Subcutaneous abdominal adipose tissue (tissue), 5 donors: ENCODE measurements around the gene MRPL9.
"Not testable (repeated sequence)": the region's sequence is repeated elsewhere in the genome, so short reads cannot be mapped to it uniquely, and the experiment has no call there.

Source experiments
- H3K27ac ChIP-seq: one replicate; pipeline ENCODE4 v1.7.0; 2013; ENCODE audit warnings: low read depth, mild to moderate bottlenecking, inconsistent platforms, low read length, moderate library complexity
- H3K27me3 ChIP-seq, 5 donors: one replicate each; pipeline ENCODE4 v1.7.0; 2013; ENCODE audit warnings: low read length in 5 of 5, inconsistent platforms in 1 of 5; ENCODE audit not compliant: control insufficient read depth in 5 of 5, insufficient read depth in 4 of 5
- H3K36me3 ChIP-seq, 5 donors: one replicate each; pipeline ENCODE4 v1.7.0; 2013; ENCODE audit warnings: low read length in 5 of 5; ENCODE audit not compliant: control insufficient read depth in 5 of 5, insufficient read depth in 5 of 5
- H3K4me1 ChIP-seq, 5 donors: one replicate each; pipeline ENCODE4 v1.7.0; 2013; ENCODE audit warnings: low read length in 5 of 5, mild to moderate bottlenecking in 3 of 5, moderate library complexity in 1 of 5; ENCODE audit not compliant: control insufficient read depth in 5 of 5, insufficient read depth in 5 of 5
- H3K4me3 ChIP-seq, 5 donors: one replicate each; pipeline ENCODE4 v1.7.0; 2013; ENCODE audit warnings: low read length in 5 of 5, low read depth in 1 of 5
- H3K9ac ChIP-seq, 5 donors: one replicate each; pipeline ENCODE4 v1.7.0; 2013; ENCODE audit warnings: low read length in 5 of 5, mild to moderate bottlenecking in 4 of 5, moderate library complexity in 3 of 5
- H3K9me3 ChIP-seq, 5 donors: one replicate each; pipeline ENCODE4 v1.7.0; 2013; ENCODE audit warnings: low read length in 5 of 5; ENCODE audit not compliant: control insufficient read depth in 5 of 5
- donor health status: healthy.
- donor health status: healthy.
- donor health status: healthy.
- donor health status: healthy.
- donor health status: healthy.

The MRPL9 gene

DNA sequence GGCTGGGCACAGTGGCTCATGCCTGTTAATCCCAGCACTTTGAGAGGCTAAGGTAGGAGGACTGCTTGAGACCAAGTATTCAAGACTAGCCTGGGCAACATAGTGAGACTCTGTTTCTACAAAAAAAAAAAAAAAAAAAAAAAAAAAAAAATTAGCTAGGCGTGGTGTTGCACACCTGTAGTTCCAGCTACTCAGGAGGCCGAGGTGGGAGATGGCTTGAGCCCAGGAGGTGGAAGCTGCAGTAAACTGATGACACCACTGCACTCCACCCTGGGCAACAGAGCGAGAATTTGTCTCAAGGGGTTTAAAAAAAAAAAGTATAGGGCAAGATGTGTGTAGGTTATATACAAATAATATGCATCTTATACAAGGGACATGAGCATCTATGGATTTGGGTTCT lies 24.4 kb upstream of the MRPL9 start:
- Histone ChIP-seq H3K27me3 (no peaks in the 10 kb centered on the region), H3K9ac (no peak overlapping the region), H3K27ac (no peak overlapping the region), H3K9me3 (no peaks in the 10 kb centered on the region), H3K36me3 (no peaks in the 10 kb centered on the region), H3K4me1 (peaks cover 0 to 23% (median 18%) of the 10 kb centered on the region in 5 donors), H3K4me3 (no peak overlapping the region)

DNA sequence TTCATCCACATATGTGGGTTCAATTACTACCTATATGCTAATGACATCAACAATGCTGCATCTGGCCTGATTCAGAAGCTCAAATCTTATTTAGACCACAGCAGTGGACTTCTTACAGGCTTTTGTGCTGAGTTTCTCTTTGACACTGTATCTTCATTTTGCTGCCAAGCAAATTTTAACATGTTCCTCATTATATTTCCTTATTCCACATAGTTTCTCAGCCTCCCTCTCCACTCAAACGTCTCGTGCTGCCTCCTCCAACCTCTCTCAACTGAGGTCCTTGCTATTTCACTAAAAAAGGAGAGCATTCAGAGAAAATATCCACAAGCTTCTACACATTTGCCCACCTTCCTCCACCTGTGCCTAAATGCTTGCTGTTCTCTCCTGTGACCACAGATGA lies 20.5 kb upstream of the MRPL9 start:
- no peak overlapping the region for H3K9ac ChIP-seq
- no peaks in the 10 kb centered on the region for H3K27me3 ChIP-seq
- no peaks in the 10 kb centered on the region for H3K9me3 ChIP-seq
- H3K4me1 ChIP-seq, result peaks cover 0 to 5% (median 0%) of the 10 kb centered on the region in 5 donors
- no peak overlapping the region for H3K4me3 ChIP-seq
- H3K27ac ChIP-seq, result no peak overlapping the region
- H3K36me3 ChIP-seq, result peaks cover under 1 to 10% (median 4%) of the 10 kb centered on the region in 5 donors

DNA sequence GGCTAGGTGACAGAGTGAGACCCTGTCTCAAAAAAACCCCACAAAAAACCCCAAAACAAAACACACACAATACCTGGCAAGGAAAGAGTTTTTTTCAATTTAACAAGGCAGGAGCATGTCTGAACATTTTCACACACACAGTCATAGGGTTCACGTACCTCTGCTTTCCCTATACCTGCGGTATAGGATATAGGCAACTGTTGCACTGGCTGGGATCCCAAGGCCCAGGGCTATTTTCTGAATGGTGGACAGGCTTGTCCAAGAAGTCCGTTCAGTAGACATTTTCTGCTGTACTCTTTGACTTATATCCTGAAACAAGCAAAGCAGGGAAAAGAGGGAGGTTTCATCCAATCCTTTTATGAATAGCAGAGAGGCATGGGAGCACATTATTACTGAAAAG lies 19.4 kb upstream of the MRPL9 start:
- H3K27ac ChIP-seq, result no peak overlapping the region
- no peaks in the 10 kb centered on the region for H3K9me3 ChIP-seq
- H3K9ac ChIP-seq, result no peak overlapping the region
- peaks cover 0 to 5% (median 0%) of the 10 kb centered on the region in 5 donors for H3K4me1 ChIP-seq
- no peak overlapping the region for H3K4me3 ChIP-seq
- H3K27me3 ChIP-seq, result no peaks in the 10 kb centered on the region
- peaks cover 7 to 16% (median 13%) of the 10 kb centered on the region in 5 donors for H3K36me3 ChIP-seq

DNA sequence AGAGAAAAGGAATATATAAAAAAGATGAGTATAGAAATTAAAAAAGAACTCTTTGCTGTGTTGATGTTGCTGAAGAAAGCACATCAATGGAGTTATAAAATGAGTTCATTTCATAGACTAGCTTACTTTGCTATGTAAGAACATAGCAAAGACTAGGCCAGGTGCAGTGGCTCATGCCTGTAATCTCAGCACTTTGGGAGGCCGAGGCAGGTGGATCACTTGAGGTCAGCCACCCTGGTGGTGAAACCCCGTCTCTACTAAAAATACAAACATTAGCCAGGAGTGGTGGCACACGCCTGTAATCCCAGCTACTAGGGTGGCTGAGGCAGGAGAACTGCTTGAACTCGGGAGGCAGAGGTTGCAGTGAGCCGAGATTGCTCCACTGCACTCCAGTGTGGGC lies 18.7 kb upstream of the MRPL9 start:
- H3K27me3 ChIP-seq, H3K9me3 ChIP-seq, H3K9ac ChIP-seq, H3K27ac ChIP-seq, H3K4me3 ChIP-seq, H3K4me1 ChIP-seq: not testable (repeated sequence)
- peaks cover 7 to 16% (median 13%) of the 10 kb centered on the region in 5 donors for H3K36me3 ChIP-seq

DNA sequence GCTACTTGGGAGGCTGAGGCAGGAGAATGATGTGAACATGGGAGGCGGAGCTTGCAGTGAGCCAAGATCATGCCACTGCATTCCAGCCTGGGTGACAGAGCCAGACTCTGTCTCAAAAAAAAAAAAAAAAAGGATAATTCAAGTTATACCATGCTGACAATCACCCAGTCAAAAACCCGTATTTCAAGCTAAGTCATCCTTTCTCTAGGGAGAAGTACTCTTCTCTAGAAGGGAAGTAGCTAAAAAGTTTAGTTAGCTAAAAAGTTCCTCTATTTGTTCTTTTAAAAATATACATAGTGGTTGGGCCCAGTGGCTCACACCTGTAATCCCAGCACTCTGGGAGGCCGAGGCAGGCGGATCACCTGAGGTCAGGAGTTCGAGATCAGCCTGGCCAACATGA lies 17.4 kb upstream of the MRPL9 start:
- H3K27me3 ChIP-seq, H3K9me3 ChIP-seq, H3K27ac ChIP-seq, H3K4me3 ChIP-seq, H3K4me1 ChIP-seq, H3K9ac ChIP-seq: not testable (repeated sequence)
- peaks cover 13 to 26% (median 19%) of the 10 kb centered on the region in 5 donors for H3K36me3 ChIP-seq

DNA sequence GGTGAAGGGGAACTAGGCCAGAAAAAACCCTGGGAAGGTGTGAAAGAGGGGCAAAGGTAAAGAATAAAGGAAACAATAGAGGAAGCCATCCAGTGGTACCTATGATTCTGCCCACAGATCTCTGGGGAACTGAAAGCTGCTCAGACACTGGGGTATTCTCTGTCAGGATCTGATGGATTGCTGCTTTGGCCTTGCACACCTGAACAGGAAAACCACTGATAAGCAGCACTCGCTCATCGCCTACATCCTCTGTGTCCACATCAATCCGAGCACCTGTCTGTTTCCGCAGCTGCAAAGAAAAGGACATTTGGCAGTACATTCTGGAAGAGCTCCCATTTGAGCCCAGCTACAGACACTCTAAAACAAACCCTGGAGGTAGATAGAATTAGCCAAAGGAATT lies 16.6 kb upstream of the MRPL9 start:
- peaks cover 21 to 35% (median 22%) of the 10 kb centered on the region in 5 donors for H3K36me3 ChIP-seq

DNA sequence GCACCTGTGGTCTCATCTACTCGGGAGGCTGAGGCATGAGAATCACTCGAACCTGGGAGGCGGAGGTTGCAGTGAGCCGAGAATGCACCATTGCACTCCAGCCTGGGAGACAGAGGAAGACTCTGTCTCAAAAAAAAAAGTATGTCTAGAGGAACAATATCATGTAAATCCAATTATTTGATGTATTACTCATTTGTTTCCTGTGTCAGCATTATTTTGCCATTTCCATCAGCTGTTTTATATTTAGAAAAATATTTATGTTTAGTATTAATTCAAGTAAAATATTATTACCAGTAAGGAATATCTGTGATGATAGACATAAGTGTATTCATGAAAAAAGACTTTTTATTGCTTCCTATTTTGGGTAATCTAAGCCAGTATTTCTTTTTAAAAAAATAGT lies 14.0 kb upstream of the MRPL9 start:
- H3K36me3 ChIP-seq, result peaks cover 31 to 49% (median 33%) of the 10 kb centered on the region in 5 donors
- no peaks in the 10 kb centered on the region for H3K27me3 ChIP-seq

More for the DNA sequence above, 16.6 kb upstream of the MRPL9 start:
- H3K9ac ChIP-seq, result no peak overlapping the region
- H3K27me3 ChIP-seq, result no peaks in the 10 kb centered on the region
- peaks cover 0 to 5% (median 0%) of the 10 kb centered on the region in 5 donors for H3K4me1 ChIP-seq
- no peaks in the 10 kb centered on the region for H3K9me3 ChIP-seq
- no peak overlapping the region for H3K4me3 ChIP-seq
- no peak overlapping the region for H3K27ac ChIP-seq

DNA sequence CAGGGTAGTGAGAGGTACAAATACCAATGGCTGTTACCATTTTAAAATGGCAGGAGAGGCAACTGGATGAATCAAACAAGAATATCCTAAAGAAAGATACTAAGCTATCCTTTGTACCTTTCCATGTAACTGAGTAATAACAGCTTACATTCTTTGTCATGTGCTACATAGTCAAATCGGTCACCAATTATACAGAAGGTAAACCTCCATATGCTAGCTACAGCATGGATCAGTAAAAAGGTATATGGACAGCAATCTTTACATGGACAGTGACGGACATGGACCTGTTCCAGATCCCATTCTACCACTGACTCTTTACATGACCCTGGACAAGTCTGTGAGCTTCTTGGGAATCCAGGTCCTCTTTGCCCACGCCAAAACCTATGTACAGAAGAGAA lies 13.4 kb upstream of the MRPL9 start:
- Histone ChIP-seq H3K27me3 (no peaks in the 10 kb centered on the region), H3K36me3 (peaks cover 31 to 49% (median 33%) of the 10 kb centered on the region in 5 donors), H3K9ac (no peak overlapping the region), H3K9me3 (no peaks in the 10 kb centered on the region), H3K4me3 (no peak overlapping the region), H3K4me1 (peaks cover 0 to 5% (median 0%) of the 10 kb centered on the region in 5 donors), H3K27ac (no peak overlapping the region)

More for the DNA sequence above, 14.0 kb upstream of the MRPL9 start:
- peaks cover 0 to 5% (median 0%) of the 10 kb centered on the region in 5 donors for H3K4me1 ChIP-seq
- no peak overlapping the region for H3K9ac ChIP-seq
- H3K27ac ChIP-seq, result no peak overlapping the region
- no peaks in the 10 kb centered on the region for H3K9me3 ChIP-seq
- no peak overlapping the region for H3K4me3 ChIP-seq

DNA sequence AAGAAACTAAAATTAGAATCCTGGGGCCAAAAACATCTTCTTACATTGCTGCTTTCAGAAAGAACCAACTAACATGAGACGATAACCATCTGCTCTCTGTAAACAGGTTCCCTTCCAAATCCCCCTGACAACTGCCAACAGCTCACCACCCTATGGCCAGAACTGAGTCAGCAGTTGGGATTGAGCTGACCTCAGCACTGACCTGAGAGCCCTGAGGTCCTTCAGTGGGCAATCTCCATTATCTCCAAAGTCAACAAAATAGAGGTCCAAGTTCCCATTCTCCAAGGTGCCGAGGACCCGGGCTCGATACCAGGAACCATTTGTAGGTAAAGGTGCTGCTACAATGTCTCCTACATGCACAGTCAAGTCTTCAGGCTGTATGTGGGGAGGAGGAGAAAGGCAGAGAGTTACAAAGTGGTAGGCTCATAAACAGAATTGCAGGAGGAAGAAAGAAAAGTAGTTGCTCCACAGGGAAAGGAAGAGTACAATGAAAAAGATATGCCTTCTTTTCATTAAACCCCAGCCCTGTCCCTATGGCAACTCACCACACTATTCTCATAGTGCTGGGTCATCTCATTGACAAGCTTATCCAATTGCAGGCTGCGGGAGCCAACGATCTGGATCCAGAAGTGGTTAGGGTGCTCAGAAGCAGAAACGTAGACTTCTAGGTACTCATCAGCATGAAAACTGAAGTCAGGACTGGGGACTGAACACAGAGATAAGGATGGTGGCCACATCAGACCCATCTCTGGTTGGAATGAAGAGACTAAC lies 12.8 kb upstream of the MRPL9 start:
- H3K36me3 ChIP-seq, result peaks cover 31 to 49% (median 33%) of the 10 kb centered on the region in 5 donors
- H3K9ac ChIP-seq, result no peak overlapping the region
- H3K27ac ChIP-seq, result no peak overlapping the region
- no peak overlapping the region for H3K4me3 ChIP-seq
- no peaks in the 10 kb centered on the region for H3K4me1 ChIP-seq
- no peaks in the 10 kb centered on the region for H3K27me3 ChIP-seq
- no peaks in the 10 kb centered on the region for H3K9me3 ChIP-seq

DNA sequence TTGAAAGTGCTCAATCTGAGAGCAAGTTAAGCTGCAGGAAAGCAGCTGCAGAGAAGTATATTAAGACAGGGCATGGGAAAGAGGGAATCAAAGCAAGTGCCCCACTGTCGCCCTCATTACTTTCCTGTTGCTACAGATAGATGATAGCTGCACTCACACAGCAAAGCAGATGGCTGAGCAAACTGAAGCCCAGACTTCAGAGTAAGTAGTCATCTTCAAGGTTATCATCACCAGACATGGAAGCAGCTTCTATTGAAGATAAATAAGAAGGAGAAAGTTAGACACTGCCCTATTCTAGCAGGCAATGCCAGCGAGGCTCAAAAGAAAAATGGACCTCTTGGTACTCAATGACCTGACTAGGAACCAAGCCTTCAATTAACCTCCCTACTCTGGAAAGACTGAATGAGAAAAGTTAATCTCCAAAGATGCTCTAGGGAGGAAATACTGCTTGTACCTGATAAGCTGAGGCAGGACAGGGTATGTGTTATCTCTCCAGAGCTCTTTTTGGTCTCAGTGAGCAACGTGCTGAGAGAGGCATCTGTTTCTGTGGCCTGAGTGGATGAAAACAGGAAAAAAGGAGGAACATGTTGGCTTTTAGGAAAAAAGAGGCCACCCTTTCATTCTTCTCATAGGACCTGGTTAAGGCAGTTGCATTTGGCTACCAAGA lies 11.1 kb upstream of the MRPL9 start:
- H3K27me3 ChIP-seq, result no peaks in the 10 kb centered on the region
- no peak overlapping the region for H3K4me3 ChIP-seq
- no peak overlapping the region for H3K9ac ChIP-seq
- no peaks in the 10 kb centered on the region for H3K4me1 ChIP-seq
- peaks cover 27 to 49% (median 33%) of the 10 kb centered on the region in 5 donors for H3K36me3 ChIP-seq
- H3K9me3 ChIP-seq, result no peaks in the 10 kb centered on the region
- no peak overlapping the region for H3K27ac ChIP-seq
